Esophagus (tissue), 2 donors: ENCODE data around the gene TLCD2. TPM values are rescaled to one million over a fixed set of nuclear protein-coding genes. Genes with fewer than 3 reads are reported as not detected.
A peak's percentile ranks its signal among the peaks of the same experiment; 100 is the strongest.

Source experiments
- H3K27ac ChIP-seq, 2 donors: one replicate each; pipeline ENCODE4 v1.5.1; 2013; ENCODE audit warnings: low read depth in 2 of 2, mild to moderate bottlenecking in 2 of 2, inconsistent platforms in 1 of 2, low read length in 1 of 2, moderate library complexity in 1 of 2
- H3K27me3 ChIP-seq, 2 donors: one replicate each; pipeline ENCODE4 v1.6.1; 2013; ENCODE audit warnings: low read length in 2 of 2, control low read depth in 1 of 2, mild to moderate bottlenecking in 1 of 2; ENCODE audit not compliant: insufficient read depth in 2 of 2, control insufficient read depth in 1 of 2
- H3K36me3 ChIP-seq, 2 donors: one replicate each; pipeline ENCODE4 v1.6.1; 2013; ENCODE audit warnings: low read length in 1 of 2; ENCODE audit not compliant: control insufficient read depth in 2 of 2, insufficient read depth in 2 of 2
- H3K4me1 ChIP-seq, 2 donors: one replicate each; pipeline ENCODE4 v1.6.1; 2013; ENCODE audit warnings: low read length in 1 of 2; ENCODE audit not compliant: control insufficient read depth in 2 of 2, insufficient read depth in 2 of 2
- H3K4me3 ChIP-seq, 2 donors: one replicate each; pipeline ENCODE4 v1.5.1; 2013; ENCODE audit warnings: low read length in 2 of 2, mild to moderate bottlenecking in 2 of 2, low read depth in 1 of 2, moderate library complexity in 1 of 2
- H3K9me3 ChIP-seq, 2 donors: one replicate each; pipeline ENCODE4 v1.6.1; 2013; ENCODE audit warnings: mild to moderate bottlenecking in 2 of 2, low read depth in 1 of 2, low read length in 1 of 2, moderate library complexity in 1 of 2; ENCODE audit not compliant: control insufficient read depth in 2 of 2, insufficient read depth in 1 of 2
- WGBS, 2 donors: extraction: QIAGEN DNeasy Blood & Tissue Kit; methylation state at CpG; one replicate each; pipeline ENCODE4 v1.1.7; 2013; 5-methylcytosine and 5-hydroxymethylcytosine counted together
- polyA plus RNA-seq, 2 donors: library from polyadenylated mRNA; stranded (reverse); fragments of 200-250 nt; gene quantifications; one replicate each; pipeline ENCODE4 v1.2.3, GENCODE V29; 2013
- donor health status: healthy with polysubstance abuse.
- donor health status: Bipolar disorder and iron deficiency.

TLCD2 gene
- polyA plus RNA-seq: 1 to 10 TPM; 3.6 to 3.8 TPM

- WGBS, 2 donors: 1% methylated on average over 64 to 83 of the region's 83 CpGs
- Histone ChIP-seq H3K27me3 (no peaks in the 10 kb centered on the region), H3K9me3 (no peaks in the 10 kb centered on the region), H3K4me1 (peaks cover 3 to 9% of the 10 kb centered on the region in 2 donors), H3K4me3 (peak within 1 kb of the TSS; percentile 54 to 73), H3K36me3 (peaks cover 6 to 10% of the 10 kb centered on the region in 2 donors), H3K27ac (peak within 1 kb of the TSS; percentile 85 to 94)
Observed at GRCh38 chr17:1709971-1710806, at the start of gene TLCD2. TSS of gene TLCD2 (minus strand) at chr17:1710377. CDS start at chr17:1710242, 135 bp downstream.

- H3K27ac ChIP-seq: peak overlapping the region in 1 of 2 donors; percentile 36
- WGBS, 2 donors: 49 to 65% methylated on average over 5 of the region's 5 CpGs
- peaks cover 3 to 24% of the 10 kb centered on the region in 2 donors for H3K4me1 ChIP-seq
Observed at GRCh38 chr17:1759529-1759928, 49.4 kb upstream of the TLCD2 start.

GRCh38 chr17:1758807-1759206, 48.6 kb upstream of the TLCD2 start:
- Histone ChIP-seq H3K4me3 (no peak overlapping the region), H3K36me3 (no peaks in the 10 kb centered on the region), H3K27me3 (no peaks in the 10 kb centered on the region), H3K27ac (no peak overlapping the region), H3K4me1 (peaks cover 3 to 20% of the 10 kb centered on the region in 2 donors), H3K9me3 (no peaks in the 10 kb centered on the region)
- 75 to 79% methylated on average over 15 of the region's 15 CpGs for WGBS, 2 donors

More at GRCh38 chr17:1759529-1759928, 49.4 kb upstream of the TLCD2 start:
- H3K9me3 ChIP-seq: no peaks in the 10 kb centered on the region
- H3K36me3 ChIP-seq: no peaks in the 10 kb centered on the region
- H3K4me3 ChIP-seq: no peak overlapping the region
- H3K27me3 ChIP-seq: no peaks in the 10 kb centered on the region

GRCh38 chr17:1755827-1756262, 45.7 kb upstream of the TLCD2 start:
- 67 to 71% methylated on average over 17 of the region's 17 CpGs for WGBS, 2 donors
- Histone ChIP-seq H3K27ac (no peak overlapping the region), H3K9me3 (no peaks in the 10 kb centered on the region), H3K4me1 (peaks cover 0 to 21% of the 10 kb centered on the region in 2 donors), H3K27me3 (no peaks in the 10 kb centered on the region), H3K4me3 (no peak overlapping the region), H3K36me3 (no peaks in the 10 kb centered on the region)

- Histone ChIP-seq H3K4me1 (peaks cover 0 to 22% of the 10 kb centered on the region in 2 donors), H3K9me3 (no peaks in the 10 kb centered on the region), H3K4me3 (no peak overlapping the region), H3K27me3 (no peaks in the 10 kb centered on the region), H3K36me3 (no peaks in the 10 kb centered on the region), H3K27ac (peak overlapping the region in 1 of 2 donors; percentile 31)
- WGBS, 2 donors: 49 to 66% methylated on average over 20 of the region's 20 CpGs
Observed at GRCh38 chr17:1755252-1755826, 45.2 kb upstream of the TLCD2 start.

- no peaks in the 10 kb centered on the region for H3K9me3 ChIP-seq
- H3K4me3 ChIP-seq: no peak overlapping the region
- no peaks in the 10 kb centered on the region for H3K36me3 ChIP-seq
- 53 to 58% methylated on average over 25 of the region's 25 CpGs for WGBS, 2 donors
- no peaks in the 10 kb centered on the region for H3K27me3 ChIP-seq
- H3K4me1 ChIP-seq: peaks cover 0 to 22% of the 10 kb centered on the region in 2 donors
- H3K27ac ChIP-seq: no peak overlapping the region
Observed at GRCh38 chr17:1754430-1755112, 44.4 kb upstream of the TLCD2 start.

- Histone ChIP-seq H3K27me3 (no peaks in the 10 kb centered on the region), H3K4me3 (no peak overlapping the region), H3K9me3 (no peaks in the 10 kb centered on the region), H3K4me1 (peaks cover 0 to 22% of the 10 kb centered on the region in 2 donors), H3K36me3 (no peaks in the 10 kb centered on the region), H3K27ac (no peak overlapping the region)
- 84 to 86% methylated on average over 23 of the region's 23 CpGs for WGBS, 2 donors
Observed at GRCh38 chr17:1753767-1754429, 43.7 kb upstream of the TLCD2 start.

- no peaks in the 10 kb centered on the region for H3K9me3 ChIP-seq
- no peaks in the 10 kb centered on the region for H3K36me3 ChIP-seq
- peak overlapping the region; percentile 75 to 88 for H3K27ac ChIP-seq
- H3K4me3 ChIP-seq: peak overlapping the region in 1 of 2 donors; percentile 18
- no peaks in the 10 kb centered on the region for H3K27me3 ChIP-seq
- H3K4me1 ChIP-seq: peaks cover 0 to 27% of the 10 kb centered on the region in 2 donors
- 37 to 38% methylated on average over 18 of the region's 18 CpGs for WGBS, 2 donors
Observed at GRCh38 chr17:1752425-1753262, 42.5 kb upstream of the TLCD2 start.
